PC-3 (cell line): ENCODE data around the gene GOLT1A. TPM values are rescaled to one million over a fixed set of nuclear protein-coding genes. Genes with fewer than 3 reads are reported as not detected.
A peak's percentile ranks its signal among the peaks of the same experiment; 100 is the strongest.

ENCODE experiments used
- ATAC-seq: fragments of 200-7000 bp; cut with Tn5 transposase; 2 replicates; pipeline ENCODE4 v1.9.1; 2020; ENCODE audit warnings: mild to moderate bottlenecking, moderate library complexity
- BruUV-seq: library from RNA; stranded (reverse); fragments of 400-500 nt; replicated peaks from 2 replicates; lab custom pipeline; 2021; lab: Mats Ljungman, UMichigan
- CTCF ChIA-PET: fragments of 300-600 bp; sonication (Branson Sonifier 250); formaldehyde crosslinking; loops from one replicate; lab custom pipeline; 2022; ENCODE audit warnings: antibody characterized with exemption; lab: Charles Lee
- POLR2A ChIA-PET: fragments of 300-600 bp; sonication (Branson Sonifier 250); formaldehyde crosslinking; loops from one replicate; lab custom pipeline; 2022; ENCODE audit warnings: antibody characterized with exemption; ENCODE audit not compliant: unreplicated experiment; lab: Charles Lee
- DNase-seq: peaks from one replicate; pipeline ENCODE4 v3.0.0-alpha.2; 2015
- H2AFZ ChIP-seq: fragments of 300-600 bp; sonication (generic); 2 replicates; pipeline ENCODE4 v1.6.0; 2016; ENCODE audit warnings: antibody characterized with exemption, low read length
- H3F3A ChIP-seq: fragments of 300-600 bp; sonication (generic); one replicate; pipeline ENCODE4 v1.6.0; 2017; ENCODE audit warnings: antibody characterized with exemption, low read length, control low read depth, mild to moderate bottlenecking; ENCODE audit not compliant: unreplicated experiment
- H3K27ac ChIP-seq: fragments of 300-600 bp; sonication (generic); 2 replicates; pipeline ENCODE4 v1.5.1; 2016; ENCODE audit warnings: mild to moderate bottlenecking, low read length
- H3K27me3 ChIP-seq: fragments of 300-600 bp; sonication (generic); 2 replicates; pipeline ENCODE4 v1.6.1; 2016; ENCODE audit warnings: low read length, mixed read lengths
- H3K36me3 ChIP-seq: fragments of 300-600 bp; sonication (generic); 2 replicates; pipeline ENCODE4 v1.6.1; 2016; ENCODE audit warnings: low read depth, mixed run types, low read length, mixed read lengths
- H3K4me1 ChIP-seq: fragments of 300-600 bp; sonication (generic); 2 replicates; pipeline ENCODE4 v1.5.1; 2016; ENCODE audit warnings: low read length; ENCODE audit not compliant: insufficient read depth
- H3K4me2 ChIP-seq: fragments of 300-600 bp; sonication (generic); 2 replicates; pipeline ENCODE4 v1.6.0; 2016; ENCODE audit warnings: low read length
- H3K4me3 ChIP-seq: fragments of 300-600 bp; sonication (generic); 2 replicates; pipeline ENCODE4 v1.5.1; 2016; ENCODE audit warnings: mild to moderate bottlenecking, low read length, mixed read lengths
- H3K79me2 ChIP-seq: fragments of 300-600 bp; sonication (generic); 2 replicates; pipeline ENCODE4 v1.6.1; 2017; ENCODE audit warnings: low read length, mixed read lengths
- H3K9ac ChIP-seq: fragments of 300-600 bp; sonication (generic); 2 replicates; pipeline ENCODE4 v1.6.0; 2016; ENCODE audit warnings: mild to moderate bottlenecking, low read length
- H3K9me2 ChIP-seq: fragments of 300-600 bp; sonication (generic); replicated peaks from 2 replicates; pipeline ENCODE4 v1.6.1; 2016; ENCODE audit warnings: mixed run types, low read length, mixed read lengths
- H3K9me3 ChIP-seq: fragments of 300-600 bp; sonication (generic); 2 replicates; pipeline ENCODE4 v1.6.1; 2016; ENCODE audit warnings: low read length, mixed read lengths
- H4K20me1 ChIP-seq: fragments of 300-600 bp; sonication (generic); 2 replicates; pipeline ENCODE4 v1.6.1; 2016; ENCODE audit warnings: low read length, mixed read lengths
- CTCF ChIP-seq: fragments of 300-600 bp; sonication (generic); conservative IDR thresholded peaks from 2 replicates; pipeline ENCODE4 v1.5.1; 2017; ENCODE audit warnings: antibody characterized with exemption, low read depth, mild to moderate bottlenecking, low read length
- EZH2 ChIP-seq: fragments of 300-600 bp; sonication (generic); IDR thresholded peaks from one replicate; pipeline ENCODE4 v1.6.1; 2017; ENCODE audit warnings: antibody characterized with exemption, mild to moderate bottlenecking, low read length; ENCODE audit not compliant: unreplicated experiment
- EZH2phosphoT487 ChIP-seq: fragments of 300-600 bp; sonication (generic); IDR thresholded peaks from 2 replicates; pipeline ENCODE4 v1.6.1; 2018; ENCODE audit warnings: mild to moderate bottlenecking, antibody characterized with exemption, low read length, borderline replicate concordance
- intact Hi-C: fragments of 100-400 bp; cut with micrococcal nuclease; formaldehyde crosslinking; loops from 2 replicates; pipeline ENCODE4 v1.9.0; 2023
- total RNA-seq: library from RNA; depleted of rRNA; stranded (reverse); fragments of >200 nt; gene quantifications from 2 replicates; pipeline ENCODE4 v1.2.3, GENCODE V29; 2014

Gene GOLT1A
- total RNA-seq, 1 experiment from 2014 or later: 13.3 TPM

GRCh38 chr1:204203206-204203767 lies 10.5 kb downstream of the GOLT1A start:
- ATAC-seq: no peak
- H2AFZ ChIP-seq: no peak overlapping the region

GRCh38 chr1:204202481-204202880 lies 11.3 kb downstream of the GOLT1A start:
- Histone ChIP-seq H3K27me3 (no peaks in the 10 kb centered on the region), H3K27ac (no peak overlapping the region), H3K4me1 (peaks cover 39% of the 10 kb centered on the region), H3K4me3 (no peak overlapping the region), H3K79me2 (no peaks in the 10 kb centered on the region), H3K9me3 (no peaks in the 10 kb centered on the region), H2AFZ (no peak overlapping the region), H3K9me2 (no peaks in the 10 kb centered on the region), H3F3A (no peaks in the 10 kb centered on the region), H3K36me3 (no peaks in the 10 kb centered on the region), H3K4me2 (no peak overlapping the region), H3K9ac (no peak overlapping the region), H4K20me1 (no peaks in the 10 kb centered on the region)
- intact Hi-C loops: no loop called here
- no TSS peak for BruUV-seq
- ATAC-seq (no peak), DNase-seq (no peak)
- ChIA-PET POLR2A (no interaction called here), CTCF (no interaction called here)
- TF ChIP-seq EZH2 (no peak), EZH2phosphoT487 (no peak), CTCF (no peak)

More at GRCh38 chr1:204203206-204203767, 10.5 kb downstream of the GOLT1A start:
- ChIA-PET POLR2A (no interaction called here), CTCF (no interaction called here)
- Histone ChIP-seq H3K9me2 (no peaks in the 10 kb centered on the region), H3K4me2 (peak overlapping the region; percentile 0; the same call in 1 of the 2 replicates), H3K9me3 (no peaks in the 10 kb centered on the region), H3K4me1 (peaks cover 36% of the 10 kb centered on the region), H3F3A (no peaks in the 10 kb centered on the region), H3K4me3 (no peak overlapping the region), H3K79me2 (no peaks in the 10 kb centered on the region), H4K20me1 (no peaks in the 10 kb centered on the region), H3K9ac (no peak overlapping the region), H3K27me3 (no peaks in the 10 kb centered on the region), H3K27ac (no peak overlapping the region), H3K36me3 (no peaks in the 10 kb centered on the region)
- TF ChIP-seq EZH2phosphoT487: no peak
- DNase-seq: peak; percentile 79
- BruUV-seq: no TSS peak
- intact Hi-C loops: no loop called here

- no peak for TF ChIP-seq CTCF
- no peak for TF ChIP-seq EZH2phosphoT487
- TF ChIP-seq EZH2: no peak
- POLR2A ChIA-PET: no interaction called here
- Histone ChIP-seq H3K9me2 (no peaks in the 10 kb centered on the region), H3K4me2 (no peak overlapping the region), H3K9me3 (no peaks in the 10 kb centered on the region), H3F3A (no peaks in the 10 kb centered on the region), H2AFZ (no peak overlapping the region), H3K79me2 (no peaks in the 10 kb centered on the region), H3K4me3 (no peak overlapping the region), H3K36me3 (no peaks in the 10 kb centered on the region), H3K4me1 (peaks cover 34% of the 10 kb centered on the region), H3K9ac (no peak overlapping the region), H4K20me1 (no peaks in the 10 kb centered on the region), H3K27ac (no peak overlapping the region), H3K27me3 (no peaks in the 10 kb centered on the region)
- no TSS peak for BruUV-seq
- DNase-seq (no peak), ATAC-seq (no peak)
- intact Hi-C loops: no loop called here
- CTCF ChIA-PET: no interaction called here
Observed at GRCh38 chr1:204201348-204202040, 12.3 kb downstream of the GOLT1A start.
